GM21381 (cell line): ENCODE measurements around the gene CHPT1.
"Not testable (repeated sequence)": the region's sequence is repeated elsewhere in the genome, so short reads cannot be mapped to it uniquely, and the experiment has no call there.

Source experiments
- ATAC-seq: cut with Tn5 transposase; IDR thresholded peaks from one replicate; pipeline ENCODE4 v1.9.1; 2021; ENCODE audit warnings: mild to moderate bottlenecking, moderate library complexity; ENCODE audit not compliant: unreplicated experiment

The CHPT1 gene

DNA sequence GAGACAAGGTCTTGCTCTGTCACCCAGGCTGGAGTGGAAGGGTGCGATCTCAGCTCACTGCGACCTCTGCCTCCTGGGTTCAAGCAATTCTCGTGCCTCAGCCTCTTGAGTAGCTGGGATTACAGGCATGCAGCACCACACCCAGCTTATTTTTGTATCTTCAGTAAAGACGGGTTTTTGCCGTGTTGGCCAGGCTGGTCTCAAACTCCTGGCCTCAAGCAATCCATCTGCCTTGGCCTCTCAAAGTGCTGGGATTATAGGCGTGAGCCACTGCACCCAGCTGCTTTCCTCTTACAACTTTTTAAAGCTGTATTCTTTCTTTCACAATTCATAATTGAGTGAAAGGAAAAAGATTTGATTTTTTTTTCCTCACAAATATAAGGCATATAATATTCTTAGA lies 15.8 kb upstream of the CHPT1 start:
- not testable (repeated sequence) for ATAC-seq

GRCh38 chr12:101685092-101685491 lies 12.3 kb upstream of the CHPT1 start:
- ATAC-seq, result no peak

GRCh38 chr12:101686176-101686575 lies 11.3 kb upstream of the CHPT1 start:
- no peak for ATAC-seq

DNA sequence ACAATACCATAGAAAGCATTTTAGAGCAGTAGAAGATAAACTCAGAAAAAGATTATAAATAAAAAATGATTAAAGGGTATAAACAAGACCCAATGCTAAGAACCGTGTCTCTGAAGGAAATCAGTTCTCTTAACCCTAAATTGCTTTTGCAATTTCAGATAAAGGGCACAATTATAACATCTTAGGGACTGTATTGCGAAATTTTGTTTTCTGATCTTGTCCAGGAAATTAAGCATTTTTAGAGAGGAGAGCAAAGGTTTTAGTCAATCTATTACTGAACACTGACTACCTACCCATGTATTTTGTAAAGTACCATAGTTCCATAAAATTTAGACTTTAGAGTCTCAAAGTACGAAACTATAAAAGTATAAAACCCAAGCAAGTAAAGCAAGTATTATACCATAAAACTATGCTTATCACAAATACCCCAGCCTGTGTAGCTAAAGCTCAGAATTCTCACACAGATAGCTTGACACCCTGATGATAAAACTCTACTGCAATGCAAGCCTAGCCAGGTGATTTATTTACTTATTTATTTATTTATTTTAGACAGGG lies 6.8 kb upstream of the CHPT1 start:
- no peak for ATAC-seq

GRCh38 chr12:101691503-101692096 lies 5.8 kb upstream of the CHPT1 start:
- no peak for ATAC-seq

DNA sequence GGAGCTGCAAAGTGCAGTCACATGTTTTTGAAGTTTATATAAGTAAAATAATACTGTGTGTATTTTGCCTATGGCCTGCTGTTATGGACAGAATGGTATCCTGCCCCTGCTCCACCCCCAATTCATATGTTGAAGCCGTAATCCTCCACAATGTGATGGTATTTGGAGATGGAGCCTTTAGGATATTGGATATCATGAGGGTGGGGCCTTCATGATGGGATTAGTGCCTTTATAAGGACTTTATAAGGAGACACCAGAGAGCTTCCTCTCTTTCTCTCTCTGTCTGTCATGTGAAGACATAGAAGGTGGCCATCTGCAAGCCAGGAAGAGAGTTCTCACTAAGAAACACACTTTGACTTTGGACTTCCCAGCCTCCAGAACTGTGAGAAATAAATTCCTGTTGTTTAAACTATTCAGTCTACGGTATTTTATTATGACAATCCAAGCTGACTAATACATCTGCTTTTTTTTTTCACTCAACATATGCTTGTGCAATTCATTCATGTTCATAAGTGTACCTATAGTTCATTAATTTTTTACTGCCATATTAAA lies 3.1 kb upstream of the CHPT1 start:
- no peak for ATAC-seq

- no peak for ATAC-seq
These were observed 2.5 kb upstream of the CHPT1 start for GRCh38 chr12:101694986-101695385.

- no peak for ATAC-seq
These were observed 1.7 kb upstream of the CHPT1 start for GRCh38 chr12:101695706-101696105.

DNA sequence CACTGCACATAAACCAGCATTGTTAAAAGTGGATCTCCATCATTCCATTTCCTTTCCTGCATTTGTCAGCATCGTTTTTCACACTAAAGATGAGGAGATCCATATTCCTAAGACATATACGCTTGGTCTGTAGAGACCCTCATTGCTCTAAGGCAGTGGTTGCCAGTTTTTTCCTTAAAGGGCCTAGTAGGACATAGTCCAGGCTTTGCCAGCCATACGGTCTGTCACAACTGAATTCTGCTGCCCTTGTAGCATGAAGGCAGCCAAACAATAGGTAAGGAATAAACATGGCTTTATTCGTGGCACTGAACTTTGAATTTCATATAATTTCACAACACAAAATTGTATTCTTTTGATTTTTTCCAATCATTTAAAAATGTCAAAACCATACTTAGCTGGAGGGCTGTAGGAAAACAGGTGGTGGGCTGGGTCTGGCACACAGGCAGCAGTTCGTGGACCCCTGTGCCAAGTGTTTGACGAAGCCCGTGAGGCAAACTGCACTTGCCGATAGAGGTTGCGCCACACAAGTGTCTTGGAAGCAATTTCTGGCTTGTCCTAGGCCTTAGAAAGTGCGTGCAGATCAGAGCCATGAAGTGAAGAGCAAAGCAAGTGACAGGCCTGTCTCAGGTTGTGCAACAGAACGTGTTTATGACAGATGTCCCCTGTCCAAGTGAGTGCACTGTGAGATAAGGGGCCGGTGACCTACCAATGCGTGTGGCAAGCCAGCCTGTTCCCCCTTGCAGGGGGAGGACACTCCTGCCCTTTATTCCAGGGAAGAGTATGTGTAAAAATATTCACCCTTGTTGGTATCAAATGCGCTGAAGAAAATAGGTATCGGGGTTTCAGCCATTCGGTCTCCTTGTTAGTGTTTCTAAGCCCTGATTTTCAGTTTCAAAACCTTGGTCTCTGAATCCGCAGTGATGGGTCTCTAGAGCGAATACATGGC lies 916 bp upstream of the CHPT1 start:
- ATAC-seq, result no peak

DNA sequence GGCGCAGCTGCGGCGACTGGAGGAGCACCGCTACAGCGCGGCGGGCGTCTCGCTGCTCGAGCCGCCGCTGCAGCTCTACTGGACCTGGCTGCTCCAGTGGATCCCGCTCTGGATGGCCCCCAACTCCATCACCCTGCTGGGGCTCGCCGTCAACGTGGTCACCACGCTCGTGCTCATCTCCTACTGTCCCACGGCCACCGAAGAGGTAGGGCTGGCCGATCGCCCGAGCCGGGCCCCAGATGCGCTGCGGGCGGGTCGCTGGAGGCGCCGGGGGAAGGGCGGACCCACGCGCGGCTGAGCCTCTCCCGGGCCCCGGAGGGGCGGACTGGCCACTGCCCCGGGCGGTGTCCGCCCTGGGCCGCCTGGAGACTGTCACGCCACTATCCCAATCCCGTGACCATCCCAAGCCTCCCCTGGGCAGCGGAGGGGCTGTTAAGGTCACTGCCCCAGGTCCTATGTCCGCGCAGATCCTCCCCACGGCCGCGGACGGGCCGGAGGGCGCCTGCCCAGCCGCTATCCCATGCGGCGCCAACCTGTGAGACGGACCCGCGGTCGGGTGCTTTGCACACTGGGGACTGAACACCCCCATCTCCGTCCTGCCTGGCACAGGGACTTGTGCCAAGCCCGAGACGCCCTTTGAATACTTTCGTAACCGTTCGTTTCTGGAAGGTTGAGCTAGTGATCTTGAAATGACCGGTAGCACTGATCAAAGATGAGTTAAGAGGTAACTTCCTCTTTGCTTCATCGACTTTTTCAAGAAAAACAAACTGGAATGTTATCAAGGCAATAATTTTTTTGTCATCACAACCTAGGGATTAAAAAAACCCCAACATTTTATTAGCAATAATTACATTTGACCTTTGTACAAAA lies 725 bp downstream of the CHPT1 start:
- ATAC-seq, result peak; percentile 32

DNA sequence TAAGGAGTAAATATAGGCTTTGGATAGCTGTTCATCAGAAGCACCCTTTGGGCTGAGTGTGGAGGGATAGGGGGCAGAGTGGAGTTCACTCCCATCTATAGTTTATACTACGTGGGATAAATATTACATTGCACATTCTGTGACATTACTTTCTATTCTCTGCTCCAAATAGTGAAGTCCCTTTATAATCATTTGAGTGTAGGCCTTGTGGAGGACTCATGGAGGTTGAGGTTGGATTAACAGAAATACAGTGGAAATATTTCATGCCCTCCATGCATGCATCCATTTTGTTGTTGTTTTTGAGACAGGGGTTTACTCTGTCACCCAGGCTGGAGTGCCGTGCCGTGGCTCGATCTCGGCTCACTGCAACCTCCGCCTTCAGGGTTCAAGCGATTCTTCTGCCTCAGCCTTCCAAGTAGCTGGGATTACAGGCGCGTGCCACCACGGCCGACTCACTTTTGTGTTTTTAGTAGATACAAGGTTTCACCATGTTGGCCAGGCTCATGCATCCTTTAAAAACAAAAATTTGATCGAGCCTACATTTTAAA lies 1.4 kb downstream of the CHPT1 start:
- no peak for ATAC-seq

- no peak for ATAC-seq
These were observed 2.9 kb downstream of the CHPT1 start for GRCh38 chr12:101700299-101700820.

DNA sequence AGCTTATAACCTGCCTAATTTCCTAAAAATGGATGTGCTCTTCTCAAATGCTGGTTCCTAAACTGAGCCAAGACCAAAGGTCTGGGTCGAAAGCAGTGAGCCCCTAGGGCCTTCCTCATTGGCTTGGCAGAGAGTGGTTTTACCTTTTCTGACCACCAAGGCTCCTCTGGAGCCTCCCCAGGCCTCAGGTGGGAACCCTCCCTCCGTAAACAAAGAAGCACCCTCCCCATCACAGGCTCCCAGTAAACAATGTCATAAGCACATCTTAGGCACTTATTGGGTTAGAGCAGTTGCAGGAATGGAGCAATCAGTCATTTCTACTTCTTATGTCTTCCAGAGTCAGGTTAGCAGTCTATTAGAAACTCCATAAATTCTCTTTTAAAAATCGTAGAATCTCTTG lies 6.0 kb downstream of the CHPT1 start:
- ATAC-seq, result no peak

GRCh38 chr12:101706403-101706802 lies 9.0 kb downstream of the CHPT1 start:
- ATAC-seq, result no peak

DNA sequence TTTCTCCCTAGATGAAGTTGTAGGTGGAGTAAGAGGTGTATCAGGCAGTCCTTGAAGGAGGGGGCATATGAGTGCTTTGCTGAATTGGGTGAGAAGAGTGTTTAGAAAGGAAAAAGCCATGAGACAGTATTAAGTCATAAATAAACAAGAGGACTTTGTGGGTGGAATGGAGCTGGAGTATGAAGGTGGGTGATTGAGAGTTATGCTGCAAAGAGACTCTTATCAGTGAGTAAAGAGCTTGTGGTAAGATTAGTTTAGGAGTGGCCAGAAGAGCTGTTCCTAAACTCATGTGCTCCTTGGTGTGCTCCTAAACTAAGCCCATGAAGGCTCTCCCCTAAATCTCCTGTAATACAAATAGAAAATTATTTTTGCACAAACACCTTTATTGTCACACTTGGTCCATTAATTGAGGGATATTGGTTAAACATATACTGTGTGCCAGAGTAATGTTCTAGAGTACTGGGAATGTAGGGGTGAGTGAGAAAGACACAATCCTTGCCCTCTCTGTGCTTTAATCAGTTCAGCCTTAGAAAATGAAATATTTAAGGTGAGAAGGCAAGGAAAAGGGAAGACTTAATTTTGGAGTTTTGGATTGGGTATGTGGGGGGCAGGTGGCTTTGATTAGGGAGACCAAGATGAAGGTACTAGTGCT lies 9.8 kb downstream of the CHPT1 start:
- no peak for ATAC-seq

DNA sequence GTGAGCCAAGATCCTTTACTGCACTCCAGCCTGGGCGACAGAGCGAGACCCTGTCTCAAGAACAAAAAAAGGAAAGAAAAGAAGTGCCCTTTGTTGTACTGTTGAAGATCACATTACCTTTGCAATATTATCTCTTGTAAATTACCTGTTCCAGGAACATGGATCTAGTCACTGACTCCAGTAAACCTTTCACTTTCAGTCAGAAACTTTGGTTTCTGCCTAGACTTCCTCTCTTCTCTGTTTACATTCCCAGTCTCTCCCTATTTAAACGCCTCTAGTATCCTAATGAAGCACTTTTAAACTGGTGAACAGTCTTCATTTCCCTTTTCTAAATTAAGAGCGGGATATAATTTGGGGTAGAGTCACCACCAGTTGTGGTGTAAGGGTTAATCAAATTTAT lies 12.8 kb downstream of the CHPT1 start:
- ATAC-seq, result no peak

DNA sequence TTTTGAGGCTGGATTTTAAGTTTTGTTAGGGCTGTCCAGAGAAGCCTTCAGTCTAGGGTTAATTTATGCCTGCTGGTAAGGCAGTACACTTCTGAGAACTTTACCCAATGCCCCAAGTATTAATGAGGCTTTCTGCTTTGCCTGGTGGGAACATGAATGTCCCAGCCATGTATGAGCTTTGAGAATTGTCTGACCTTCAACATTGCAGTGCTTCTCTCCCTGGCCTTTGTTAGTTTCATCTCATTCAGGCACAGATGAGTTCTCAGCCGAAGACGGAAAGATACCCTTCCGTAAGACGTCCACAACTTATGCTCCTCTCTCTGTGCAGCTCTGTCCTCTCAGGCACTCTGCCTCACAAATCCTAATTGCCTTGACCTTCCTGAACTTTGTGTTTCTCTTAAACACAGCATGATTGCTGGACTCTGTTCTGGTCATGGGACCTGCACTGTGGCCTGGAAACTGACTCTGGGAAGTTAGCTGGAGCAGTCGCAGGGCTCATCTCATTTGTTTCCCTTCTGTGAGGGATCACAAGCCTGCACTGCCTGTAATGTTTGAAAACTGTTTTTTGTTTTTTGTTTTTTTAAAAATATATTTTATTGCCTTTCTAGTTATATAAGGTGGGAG lies 15.7 kb downstream of the CHPT1 start:
- ATAC-seq, result no peak

GRCh38 chr12:101713930-101714329 lies 16.5 kb downstream of the CHPT1 start:
- no peak for ATAC-seq

GRCh38 chr12:101714877-101715444 lies 17.5 kb downstream of the CHPT1 start:
- no peak for ATAC-seq
